H9 (cell line): ENCODE data around the gene TMEM147. TPM values are rescaled to one million over a fixed set of nuclear protein-coding genes. Genes with fewer than 3 reads are reported as not detected.
A peak's percentile ranks its signal among the peaks of the same experiment; 100 is the strongest.

Experiments used
- DNase-seq: peaks from one replicate; pipeline ENCODE4 v3.0.0-alpha.2; 2017
- H2AFZ ChIP-seq: one replicate; pipeline ENCODE4 v1.6.1; 2013; ENCODE audit warnings: mild to moderate bottlenecking, low read length, control low read depth, moderate library complexity
- H2AK5ac ChIP-seq: 2 replicates; pipeline ENCODE4 v1.6.1; 2013; ENCODE audit warnings: low read length, control low read depth, mixed read lengths; ENCODE audit not compliant: insufficient read length
- H2BK120ac ChIP-seq: one replicate; pipeline ENCODE4 v1.6.1; 2013; ENCODE audit warnings: low read depth, mild to moderate bottlenecking, low read length, control low read depth, inconsistent platforms; ENCODE audit not compliant: poor library complexity, severe bottlenecking
- H2BK12ac ChIP-seq: 2 replicates; pipeline ENCODE4 v1.6.1; 2013; ENCODE audit warnings: low read length, control low read depth, mixed read lengths, low read depth; ENCODE audit not compliant: insufficient read length
- H2BK15ac ChIP-seq: 2 replicates; pipeline ENCODE4 v1.6.1; 2013; ENCODE audit warnings: low read depth, low read length, control low read depth
- H2BK20ac ChIP-seq: one replicate; pipeline ENCODE4 v1.6.1; 2013; ENCODE audit warnings: low read depth, mild to moderate bottlenecking, low read length, control low read depth, inconsistent platforms; ENCODE audit not compliant: poor library complexity, severe bottlenecking
- H2BK5ac ChIP-seq: 2 replicates; pipeline ENCODE4 v1.6.1; 2013; ENCODE audit warnings: low read length, control low read depth, mixed read lengths; ENCODE audit not compliant: insufficient read length
- H3K14ac ChIP-seq: 2 replicates; pipeline ENCODE4 v1.6.1; 2013; ENCODE audit warnings: low read length, control low read depth; ENCODE audit not compliant: insufficient read depth
- H3K18ac ChIP-seq: 2 replicates; pipeline ENCODE4 v1.6.1; 2013; ENCODE audit warnings: low read depth, mild to moderate bottlenecking, mixed read lengths, low read length, control low read depth; ENCODE audit not compliant: insufficient read length
- H3K23ac ChIP-seq: 2 replicates; pipeline ENCODE4 v1.6.1; 2013; ENCODE audit warnings: low read length, control low read depth, mixed read lengths, low read depth; ENCODE audit not compliant: insufficient read length
- H3K23me2 ChIP-seq: 2 replicates; pipeline ENCODE4 v1.6.1; 2013; ENCODE audit warnings: low read depth, mild to moderate bottlenecking, mixed read lengths, low read length, control low read depth; ENCODE audit not compliant: insufficient read length, poor library complexity, severe bottlenecking
- H3K27ac ChIP-seq: 2 replicates; pipeline ENCODE4 v1.5.1; 2013; ENCODE audit warnings: low read length, control low read depth, mixed read lengths, low read depth; ENCODE audit not compliant: insufficient read length
- H3K27me3 ChIP-seq: 2 replicates; pipeline ENCODE4 v1.6.1; 2013; ENCODE audit warnings: low read length, control low read depth, inconsistent platforms; ENCODE audit not compliant: insufficient read depth
- H3K4ac ChIP-seq: 2 replicates; pipeline ENCODE4 v1.6.1; 2013; ENCODE audit warnings: low read depth, mild to moderate bottlenecking, control low read depth, inconsistent platforms, low read length, moderate library complexity
- H3K4me1 ChIP-seq: 2 replicates; pipeline ENCODE4 v1.6.1; 2013; ENCODE audit warnings: low read length, control low read depth, inconsistent platforms; ENCODE audit not compliant: insufficient read depth
- H3K4me2 ChIP-seq: 2 replicates; pipeline ENCODE4 v1.6.1; 2013; ENCODE audit warnings: low read length, control low read depth, mixed read lengths; ENCODE audit not compliant: insufficient read length, insufficient read depth
- H3K56ac ChIP-seq: 2 replicates; pipeline ENCODE4 v1.6.1; 2013; ENCODE audit warnings: low read depth, mild to moderate bottlenecking, mixed read lengths, low read length, control low read depth; ENCODE audit not compliant: insufficient read length
- H3K79me1 ChIP-seq: 2 replicates; pipeline ENCODE4 v1.6.1; 2013; ENCODE audit warnings: low read depth, mild to moderate bottlenecking, moderate library complexity, low read length, control low read depth, inconsistent platforms; ENCODE audit not compliant: insufficient read depth, poor library complexity, severe bottlenecking
- H3K79me2 ChIP-seq: 2 replicates; pipeline ENCODE4 v1.6.1; 2013; ENCODE audit warnings: low read length, control low read depth, inconsistent platforms; ENCODE audit not compliant: insufficient read depth
- H3K9ac ChIP-seq: 2 replicates; pipeline ENCODE4 v1.6.1; 2013; ENCODE audit warnings: low read length, control low read depth, mixed read lengths; ENCODE audit not compliant: insufficient read length; ENCODE audit errors: extremely low read depth
- H3K9me3 ChIP-seq: one replicate; pipeline ENCODE4 v1.6.1; 2013; ENCODE audit warnings: low read depth, low read length, inconsistent platforms; ENCODE audit not compliant: control insufficient read depth
- H3T11ph ChIP-seq: one replicate; pipeline ENCODE4 v1.6.1; 2013; ENCODE audit warnings: mild to moderate bottlenecking, low read length, control low read depth, inconsistent platforms
- H4K20me1 ChIP-seq: one replicate; pipeline ENCODE4 v1.6.1; 2013; ENCODE audit not compliant: control insufficient read depth, insufficient read length, insufficient read depth
- H4K5ac ChIP-seq: 2 replicates; pipeline ENCODE4 v1.6.1; 2013; ENCODE audit warnings: low read depth, mild to moderate bottlenecking, mixed read lengths, low read length, control low read depth; ENCODE audit not compliant: insufficient read length
- H4K8ac ChIP-seq: replicated peaks from 2 replicates; pipeline ENCODE4 v1.6.1; 2013; ENCODE audit warnings: low read length, control low read depth, mixed read lengths, low read depth; ENCODE audit not compliant: insufficient read length
- H4K91ac ChIP-seq: 2 replicates; pipeline ENCODE4 v1.6.1; 2013; ENCODE audit warnings: low read depth, mild to moderate bottlenecking, moderate library complexity, mixed read lengths, low read length, control low read depth; ENCODE audit not compliant: insufficient read length
- H3K27ac Mint-ChIP-seq, 3 experiments: 2 replicates in 2 of 3; 3 replicates in 1 of 3; pipeline ENCODE4 v1.8.0; 2020 to 2021; ENCODE audit warnings: mixed read lengths in 3 of 3, mild to moderate bottlenecking in 1 of 3, moderate library complexity in 1 of 3
- H3K27me3 Mint-ChIP-seq: 2 replicates; pipeline ENCODE4 v1.8.0; 2021; ENCODE audit warnings: low read depth, mild to moderate bottlenecking, moderate library complexity, mixed read lengths
- H3K36me3 Mint-ChIP-seq, 3 experiments: 2 replicates in 2 of 3; 3 replicates in 1 of 3; pipeline ENCODE4 v1.8.0; 2020 to 2021; ENCODE audit warnings: low read depth in 3 of 3, mixed read lengths in 3 of 3; ENCODE audit not compliant: insufficient read depth in 1 of 3
- H3K4me1 Mint-ChIP-seq, 2 experiments: 2 replicates each; pipeline ENCODE4 v1.8.0; 2020; ENCODE audit warnings: mixed read lengths in 2 of 2
- H3K4me3 Mint-ChIP-seq, 2 experiments: 2 replicates in 1 of 2; 3 replicates in 1 of 2; pipeline ENCODE4 v1.8.0; 2020 to 2021; ENCODE audit warnings: mild to moderate bottlenecking in 2 of 2, mixed read lengths in 2 of 2, moderate library complexity in 1 of 2
- H3K9me3 Mint-ChIP-seq, 2 experiments: 2 replicates in 1 of 2; 3 replicates in 1 of 2; pipeline ENCODE4 v1.8.0; 2020; ENCODE audit warnings: mild to moderate bottlenecking in 2 of 2, mixed read lengths in 2 of 2, moderate library complexity in 1 of 2
- CTCF ChIP-seq: fragments of 200-600 bp; sonication (generic); conservative IDR thresholded peaks from 3 replicates; pipeline ENCODE4 v1.8.0; 2021; ENCODE audit warnings: antibody characterized with exemption, mild to moderate bottlenecking
- WGBS: extraction: QIAGEN DNeasy Blood & Tissue Kit; methylation state at CpG from one replicate; pipeline ENCODE4 v1.1.7; 2013; ENCODE audit warnings: missing lambda C conversion rate, low lambda C conversion rate, mixed read lengths; ENCODE audit not compliant: insufficient read length; ENCODE audit errors: extremely low coverage; 5-methylcytosine and 5-hydroxymethylcytosine counted together
- long read RNA-seq: library from polyadenylated mRNA; unstranded; transcript quantifications from one replicate; pipeline ENCODE4 v2.0.0, GENCODE V29; 2020
- total RNA-seq: library from RNA; stranded (reverse); gene quantifications from 2 replicates; pipeline ENCODE4 v1.2.1, GENCODE V29; 2021

Gene TMEM147
- total RNA-seq, result 125 and 128 TPM in 2 replicates
- long read RNA-seq, transcript TMEM147-201 (7 exons, 899 nt), result major isoform, 115 of 153 reads
- long read RNA-seq, transcript TMEM147-202 (6 exons, 935 nt), result minor isoform, 9 of 153 reads
- long read RNA-seq, partial matches to known transcripts, result 5 of 153 reads
- long read RNA-seq, other reads (novel, unspliced or antisense), result 12 of 153 reads

GRCh38 chr19:35545001-35545854, at the start of gene TMEM147:
Gene TMEM147, plus strand, starts transcription at chr19:35545626. Its CDS starts 114 bp downstream, at chr19:35545740.
- Histone ChIP-seq H3K79me2 (peaks cover 5% of the 10 kb centered on the region; the same call in 1 of the 2 replicates), H2AK5ac (no peak within 1 kb of the TSS), H3K4me2 (peak within 1 kb of the TSS; percentile 90), H3K27me3 (no peaks in the 10 kb centered on the region), H4K91ac (peak within 1 kb of the TSS; percentile 18), H3K4me1 (peaks cover 6% of the 10 kb centered on the region; the same call in 1 of the 2 replicates), H2BK12ac (no peak within 1 kb of the TSS), H3K56ac (peak within 1 kb of the TSS; percentile 34), H4K20me1 (no peaks in the 10 kb centered on the region), H2BK15ac (no peak within 1 kb of the TSS), H4K5ac (no peak within 1 kb of the TSS), H3T11ph (no peak within 1 kb of the TSS), H2AFZ (no peak within 1 kb of the TSS), H3K9ac (peak within 1 kb of the TSS; percentile 86), H3K79me1 (no peaks in the 10 kb centered on the region), H3K9me3 (no peaks in the 10 kb centered on the region), H2BK120ac (no peak within 1 kb of the TSS), H3K23me2 (peaks cover 13% of the 10 kb centered on the region), H2BK5ac (no peak within 1 kb of the TSS), H3K18ac (peak within 1 kb of the TSS; percentile 80), H3K14ac (peak within 1 kb of the TSS; percentile 84), H3K4ac (no peak within 1 kb of the TSS), H4K8ac (no peak within 1 kb of the TSS), H3K27ac (no peak within 1 kb of the TSS), H3K23ac (no peak within 1 kb of the TSS), H2BK20ac (no peak within 1 kb of the TSS)
- no CpG with 5 or more reads among the region's 85 CpGs for WGBS
- Mint-ChIP-seq H3K4me3 (peak within 1 kb of the TSS; percentile 95 to 97), H3K9me3 (no peaks in the 10 kb centered on the region), H3K4me1 (peaks cover 28 to 32% of the 10 kb centered on the region in 2 experiments), H3K27me3 (no peaks in the 10 kb centered on the region), H3K36me3 (peaks cover 22 to 68% (median 47%) of the 10 kb centered on the region in 3 experiments; a peak in 6 of 7 replicates), H3K27ac (peak within 1 kb of the TSS in 2 of 3 experiments; percentile 92 to 96; a peak in 4 of 7 replicates)
- peak; percentile 93 for DNase-seq
- no peak for TF ChIP-seq CTCF
